SK-N-SH (cell line): ENCODE results near the gene TRIM8. TPM values are rescaled to one million over a fixed set of nuclear protein-coding genes. Genes with fewer than 3 reads are reported as not detected.
A peak's percentile ranks its signal among the peaks of the same experiment; 100 is the strongest.

Source experiments
- CTCF ChIA-PET: fragments of 300-600, 350-600 bp; formaldehyde crosslinking; extraction: SDS; loops from one replicate; lab custom pipeline; 2021; lab: Yijun Ruan, JAX
- POLR2A ChIA-PET: fragments of 350-600 bp; sonication (Branson Sonifier 250); formaldehyde crosslinking; extraction: SDS; loops from one replicate; lab custom pipeline; 2020; ENCODE audit warnings: antibody characterized with exemption, inconsistent platforms; lab: Yijun Ruan, JAX
- DNase-seq: peaks from one replicate; pipeline ENCODE4 v3.0.0; 2012
- H2AFZ ChIP-seq: fragments of 200-600 bp; sonication (generic); 2 replicates; pipeline ENCODE4 v1.8.1; 2016; ENCODE audit warnings: antibody characterized with exemption, mild to moderate bottlenecking, low read depth
- H3F3A ChIP-seq: fragments of 200-600 bp; sonication (generic); replicated peaks from 2 replicates; pipeline ENCODE3; 2016; ENCODE audit warnings: antibody characterized with exemption, mild to moderate bottlenecking; ENCODE audit not compliant: insufficient read depth
- H3K27ac ChIP-seq, 2 experiments: fragments of 200-500 bp in 1 of 2; fragments of 200-600 bp in 1 of 2; sonication (Bioruptor generic) in 1 of 2; sonication (generic), shearing (Covaris generic) in 1 of 2; 2 replicates each; pipeline versions ENCODE4 v1.5.1 to v1.6.1; 2014 to 2016; ENCODE audit warnings: low read depth in 2 of 2, inconsistent platforms in 1 of 2, low read length in 1 of 2, mild to moderate bottlenecking in 1 of 2, mixed read lengths in 1 of 2
- H3K27me3 ChIP-seq: fragments of 200-600 bp; sonication (generic), shearing (Covaris generic); 2 replicates; pipeline ENCODE4 v1.6.1; 2016; ENCODE audit warnings: mixed run types; ENCODE audit not compliant: insufficient read depth
- H3K36me3 ChIP-seq, 2 experiments: fragments of 200-500 bp in 1 of 2; fragments of 200-600 bp in 1 of 2; sonication (Bioruptor generic) in 1 of 2; sonication (generic) in 1 of 2; replicated peaks in 1 of 2; 2 replicates each; pipeline versions ENCODE3 to v1.5.1; 2014 to 2016; ENCODE audit warnings: low read length in 1 of 2, mild to moderate bottlenecking in 1 of 2; ENCODE audit not compliant: insufficient read depth in 2 of 2, control insufficient read depth in 1 of 2
- H3K4me1 ChIP-seq, 2 experiments: fragments of 200-500 bp in 1 of 2; fragments of 200-600 bp in 1 of 2; sonication (Bioruptor generic) in 1 of 2; sonication (generic), shearing (Covaris generic) in 1 of 2; 2 replicates each; pipeline versions ENCODE4 v1.5.1 to v1.6.1; 2014 to 2016; ENCODE audit warnings: low read depth in 1 of 2, low read length in 1 of 2, mixed run types in 1 of 2; ENCODE audit not compliant: insufficient read depth in 2 of 2, control insufficient read depth in 1 of 2
- H3K4me2 ChIP-seq: fragments of 200-600 bp; sonication (generic), shearing (Covaris generic); 2 replicates; pipeline ENCODE4 v1.6.1; 2017; ENCODE audit warnings: mixed run types
- H3K4me3 ChIP-seq, 2 experiments: fragments of 200-500 bp in 1 of 2; fragments of 200-600 bp in 1 of 2; sonication (Bioruptor generic) in 1 of 2; sonication (generic), shearing (Covaris generic) in 1 of 2; 2 replicates each; pipeline versions ENCODE4 v1.5.1 to v1.8.1; 2014 to 2016; ENCODE audit warnings: low read depth in 2 of 2, inconsistent platforms in 1 of 2, low read length in 1 of 2, mild to moderate bottlenecking in 1 of 2, mixed read lengths in 1 of 2, moderate library complexity in 1 of 2
- H3K79me2 ChIP-seq: fragments of 200-600 bp; sonication (generic); 2 replicates; pipeline ENCODE4 v1.8.1; 2017; ENCODE audit warnings: mild to moderate bottlenecking; ENCODE audit not compliant: insufficient read depth
- H3K9ac ChIP-seq: fragments of 200-600 bp; sonication (generic); 2 replicates; pipeline ENCODE4 v1.6.1; 2017; ENCODE audit warnings: mixed run types
- H3K9me2 ChIP-seq: fragments of 200-600 bp; sonication (generic); 2 replicates; pipeline ENCODE4 v1.6.1; 2017; ENCODE audit warnings: mixed run types
- H3K9me3 ChIP-seq: fragments of 200-600 bp; sonication (generic); 2 replicates; pipeline ENCODE4 v1.6.1; 2017; ENCODE audit warnings: mixed run types, mild to moderate bottlenecking, moderate library complexity
- H4K20me1 ChIP-seq: fragments of 200-600 bp; sonication (generic); 2 replicates; pipeline ENCODE4 v1.6.1; 2017; ENCODE audit warnings: mild to moderate bottlenecking, mixed run types; ENCODE audit not compliant: insufficient read depth
- CTCF ChIP-seq: fragments of 200-600 bp; sonication (generic); IDR thresholded peaks from 2 replicates; pipeline ENCODE4 v1.6.1; 2017; ENCODE audit warnings: antibody characterized with exemption, mild to moderate bottlenecking, moderate library complexity
- ELF1 ChIP-seq: IDR thresholded peaks from 2 replicates; pipeline ENCODE4 v1.4.0; 2012
- EP300 ChIP-seq, 2 experiments: IDR thresholded peaks; 2 replicates each; pipeline versions ENCODE4 v1.4.0 to v1.6.1; 2012; ENCODE audit warnings: borderline replicate concordance in 1 of 2, low read depth in 1 of 2, low read length in 1 of 2
- FOSL2 ChIP-seq: IDR thresholded peaks from 2 replicates; pipeline ENCODE4 v1.4.0; 2012; ENCODE audit warnings: low read depth, mild to moderate bottlenecking, moderate library complexity, borderline replicate concordance
- FOXM1 ChIP-seq: IDR thresholded peaks from 2 replicates; pipeline ENCODE4 v1.4.0; 2012; ENCODE audit warnings: low read depth, mild to moderate bottlenecking
- GATA2 ChIP-seq: sonication (generic); formaldehyde crosslinking; IDR thresholded peaks from 2 replicates; pipeline ENCODE4 v1.5.0; 2020; ENCODE audit warnings: mild to moderate bottlenecking, missing genetic modification reagents
- JUND ChIP-seq: IDR thresholded peaks from 2 replicates; pipeline ENCODE4 v1.4.0; 2012
- MAX ChIP-seq: IDR thresholded peaks from 2 replicates; pipeline ENCODE4 v1.4.0; 2012; ENCODE audit warnings: low read depth
- MEF2A ChIP-seq: IDR thresholded peaks from 2 replicates; pipeline ENCODE4 v1.4.0; 2012; ENCODE audit warnings: low read depth, borderline replicate concordance
- MXI1 ChIP-seq: IDR thresholded peaks from 2 replicates; pipeline ENCODE4 v1.6.1; 2012; ENCODE audit warnings: mild to moderate bottlenecking, low read depth, low read length, improper control_type of control experiment
- NRF1 ChIP-seq: IDR thresholded peaks from 2 replicates; pipeline ENCODE4 v1.6.1; 2012; ENCODE audit warnings: low read depth, mild to moderate bottlenecking, low read length
- RCOR1 ChIP-seq: fragments of 150-350 bp; IDR thresholded peaks from 2 replicates; pipeline ENCODE4 v1.6.1; 2017; ENCODE audit warnings: antibody characterized with exemption, low read length
- RFX5 ChIP-seq: IDR thresholded peaks from 2 replicates; pipeline ENCODE4 v1.6.1; 2012; ENCODE audit warnings: mild to moderate bottlenecking, improper control_type of control experiment, low read length
- SIN3A ChIP-seq: IDR thresholded peaks from 2 replicates; pipeline ENCODE4 v1.6.1; 2012; ENCODE audit warnings: low read depth, mild to moderate bottlenecking, low read length, moderate library complexity, borderline replicate concordance
- TCF12 ChIP-seq: IDR thresholded peaks from 2 replicates; pipeline ENCODE4 v1.4.0; 2012
- USF2 ChIP-seq: fragments of 150-350 bp; IDR thresholded peaks from 2 replicates; pipeline ENCODE4 v1.6.1; 2017; ENCODE audit warnings: antibody characterized with exemption, low read length, low read depth, borderline replicate concordance
- WGBS: methylation state at CpG from one replicate; pipeline ENCODE4 v1.1.6; 2017; ENCODE audit warnings: low lambda C conversion rate; 5-methylcytosine and 5-hydroxymethylcytosine counted together
- polyA plus RNA-seq, 3 experiments: library from polyadenylated mRNA; depleted of rRNA; stranded (reverse); fragments of >200 nt; gene quantifications; 2 replicates each; pipeline ENCODE4 v1.2.3, GENCODE V29; 2012

TRIM8 gene
- polyA plus RNA-seq, 1 of the 3 experiments (the other 2 are of a cell fraction) = 108 TPM

- H4K20me1 ChIP-seq = no peaks in the 10 kb centered on the region
- peak overlapping the region in 1 of 2 experiments; percentile 36; a peak in 1 of 4 replicates for H3K27ac ChIP-seq
- no peaks in the 10 kb centered on the region for H3K9me3 ChIP-seq
- TF ChIP-seq JUND = no peak
- TF ChIP-seq RCOR1 = no peak
- no peak for TF ChIP-seq ELF1
- TF ChIP-seq SIN3A = no peak
- H3K79me2 ChIP-seq = no peaks in the 10 kb centered on the region
- H3K4me2 ChIP-seq = no peak overlapping the region
- CTCF ChIA-PET = interaction anchor here (1.0 to 3.5 kb wide), 8 partner anchors 8 to 98 kb away, joined by 3 to 14 read pairs (median 4); partner anchors contain the start of genes ARL3 and SFXN2
- DNase-seq = no peak
- H3K9me2 ChIP-seq = no peaks in the 10 kb centered on the region
- no peak overlapping the region for H3K9ac ChIP-seq
- H3F3A ChIP-seq = no peaks in the 10 kb centered on the region
- peaks cover 0 to 49% of the 10 kb centered on the region in 2 experiments; a peak in 1 of 4 replicates for H3K4me1 ChIP-seq
- H3K4me3 ChIP-seq = no peak overlapping the region
- H3K36me3 ChIP-seq = peaks cover 5 to 16% of the 10 kb centered on the region in 2 experiments
- POLR2A ChIA-PET = no interaction called here
- 83% methylated on average over 1 of the region's 1 CpG for WGBS
- H3K27me3 ChIP-seq = no peaks in the 10 kb centered on the region
- H2AFZ ChIP-seq = no peak overlapping the region
These were observed 28.1 kb upstream of the TRIM8 start for GRCh38 chr10:102616066-102616770.

- H2AFZ ChIP-seq = no peak overlapping the region
- DNase-seq = no peak
- H3K79me2 ChIP-seq = no peaks in the 10 kb centered on the region
- no peak overlapping the region for H3K4me3 ChIP-seq
- peaks cover 5 to 16% of the 10 kb centered on the region in 2 experiments for H3K36me3 ChIP-seq
- no peaks in the 10 kb centered on the region for H3K27me3 ChIP-seq
- WGBS = 100% methylated on average over 6 of the region's 9 CpGs
- no peak overlapping the region for H3K4me2 ChIP-seq
- ChIA-PET POLR2A (no interaction called here), CTCF (interaction anchor here (1.0 to 3.5 kb wide), 4 partner anchors 9 to 53 kb away, joined by 3 to 14 read pairs (median 6); no protein-coding TSS in a partner anchor)
- H3F3A ChIP-seq = no peaks in the 10 kb centered on the region
- no peaks in the 10 kb centered on the region for H3K9me2 ChIP-seq
- H3K9me3 ChIP-seq = no peaks in the 10 kb centered on the region
- peaks cover 0 to 57% of the 10 kb centered on the region in 2 experiments; a peak in 1 of 4 replicates for H3K4me1 ChIP-seq
- TF ChIP-seq MXI1 (no peak), EP300 (IDR thresholded peaks at IDR 0.05; ENCODE audit: borderline replicate concordance in 1 of 2, low read depth in 1 of 2, low read length in 1 of 2) (no peak), MEF2A (no peak), MAX (no peak), SIN3A (no peak), FOSL2 (no peak), NRF1 (no peak), TCF12 (no peak), CTCF (no peak), ELF1 (no peak), RFX5 (no peak), FOXM1 (no peak), USF2 (no peak), GATA2 (CRISPR knock-in tag) (no peak), RCOR1 (no peak)
- no peak overlapping the region for H3K9ac ChIP-seq
- H4K20me1 ChIP-seq = no peaks in the 10 kb centered on the region
- no peak overlapping the region; a peak in 1 of 4 replicates for H3K27ac ChIP-seq
These were observed 27.2 kb upstream of the TRIM8 start for GRCh38 chr10:102617041-102617440.
